Upper lobe of left lung (tissue), 4 donors: Measurements from ENCODE around the gene RMND5B.

Experiments used
- CTCF ChIP-seq, 6 experiments: fragments of 450-650 bp in 4 of 6; fragments of 200-600 bp in 2 of 6; sonication (generic) in 2 of 6; IDR thresholded peaks; one replicate each; pipeline ENCODE4 v1.5.1; 2016 to 2019; ENCODE audit warnings: antibody characterized with exemption in 6 of 6
- EP300 ChIP-seq, 4 donors: sonication (generic); formaldehyde crosslinking; IDR thresholded peaks; one replicate each; pipeline ENCODE4 v1.5.1; 2017; ENCODE audit warnings: antibody characterized with exemption in 4 of 4, control low read depth in 2 of 4
- POLR2A ChIP-seq, 4 donors: fragments of 450-650 bp; IDR thresholded peaks; one replicate each; pipeline ENCODE4 v1.5.1; 2016 to 2017; ENCODE audit warnings: antibody characterized with exemption in 4 of 4, mild to moderate bottlenecking in 2 of 4

- TF ChIP-seq CTCF (IDR thresholded peaks at IDR 0.05) (no peak), POLR2A (IDR thresholded peaks at IDR 0.05) (no peak), EP300 (IDR thresholded peaks at IDR 0.05) (no peak)
Measured at GRCh38 chr5:178180141-178180863, 49.5 kb downstream of the RMND5B start.
